Suprapubic skin (tissue), 4 donors: Measurements from ENCODE around the gene TECPR1. TPM values are rescaled to one million over a fixed set of nuclear protein-coding genes. Genes with fewer than 3 reads are reported as not detected.

Experiments
- DNase-seq, 2 donors: peaks; one replicate each; pipeline ENCODE4 v3.0.0-alpha.2; 2019; ENCODE audit warnings: low spot score in 2 of 2
- H3K27ac ChIP-seq: fragments of 200-600 bp; sonication (generic); one replicate; pipeline ENCODE4 v1.5.1; 2019
- H3K27me3 ChIP-seq: fragments of 200-600 bp; sonication (generic); one replicate; pipeline ENCODE4 v1.5.1; 2019
- H3K36me3 ChIP-seq: fragments of 200-600 bp; sonication (generic); one replicate; pipeline ENCODE4 v1.5.1; 2019
- H3K4me1 ChIP-seq: fragments of 200-600 bp; sonication (generic); one replicate; pipeline ENCODE4 v1.5.1; 2019
- H3K4me3 ChIP-seq: fragments of 200-600 bp; sonication (generic); one replicate; pipeline ENCODE4 v1.5.1; 2019; ENCODE audit warnings: mild to moderate bottlenecking
- H3K9me3 ChIP-seq: fragments of 200-600 bp; sonication (generic); one replicate; pipeline ENCODE4 v1.5.1; 2019
- EP300 ChIP-seq: sonication (generic); formaldehyde crosslinking; IDR thresholded peaks from one replicate; pipeline ENCODE4 v1.6.1; 2017; ENCODE audit warnings: antibody characterized with exemption
- POLR2A ChIP-seq, 2 donors: fragments of 450-650 bp; IDR thresholded peaks; one replicate each; pipeline ENCODE4 v1.6.1; 2017; ENCODE audit warnings: antibody characterized with exemption in 2 of 2, mild to moderate bottlenecking in 2 of 2, moderate library complexity in 2 of 2
- POLR2AphosphoS5 ChIP-seq, 3 donors: sonication (generic); formaldehyde crosslinking; IDR thresholded peaks; one replicate each; pipeline ENCODE4 v1.6.1; 2017; ENCODE audit warnings: antibody characterized with exemption in 3 of 3
- WGBS: methylation state at CpG from one replicate; pipeline ENCODE4 v1.1.5; 2018; 5-methylcytosine and 5-hydroxymethylcytosine counted together
- total RNA-seq, 4 donors: library from RNA; depleted of rRNA; stranded (reverse); fragments of >200 nt; gene quantifications; one replicate each; pipeline ENCODE4 v1.1.0, GENCODE V29; 2016
- TF ChIP-seq, protein P1 (sequence below), 2 donors: fragments of 200-600 bp in 1 of 2; fragments of 450-650 bp in 1 of 2; sonication (generic) in 1 of 2; IDR thresholded peaks; one replicate each; pipeline ENCODE4 v1.5.1; 2016 to 2019; ENCODE audit warnings: antibody characterized with exemption in 2 of 2, mild to moderate bottlenecking in 1 of 2, moderate library complexity in 1 of 2

The TECPR1 gene
- total RNA-seq, 4 donors from 2014 or later, result 15.3 to 20.9 (median 16.5) TPM

DNA sequence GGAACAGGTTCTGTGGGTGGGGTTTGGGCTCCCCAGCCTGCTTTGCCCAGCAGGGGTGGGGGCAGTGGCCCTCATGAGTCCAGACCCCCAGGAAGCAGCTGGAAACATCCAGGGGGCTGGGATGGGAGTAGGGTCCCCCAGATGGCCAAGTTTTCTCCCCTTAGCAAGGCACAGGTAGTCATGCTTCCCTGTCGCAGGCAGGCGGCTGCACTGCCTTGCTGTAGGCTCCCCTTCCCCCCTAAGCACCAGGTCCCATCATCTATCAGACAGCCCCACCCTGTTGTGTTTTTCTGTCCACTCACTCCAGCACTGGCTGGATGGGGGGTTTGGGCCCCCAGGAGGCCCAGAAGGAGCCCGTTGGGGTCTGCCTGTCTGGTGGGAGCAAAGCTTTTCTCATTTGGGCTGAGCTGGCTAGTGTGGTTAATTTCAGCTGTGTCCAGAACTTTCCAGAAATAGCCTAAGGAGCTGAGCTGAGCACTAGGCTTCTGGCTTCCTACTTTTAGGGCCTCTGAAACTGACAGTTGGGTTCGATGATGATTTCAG lies 37.4 kb upstream of the TECPR1 start:
- 78% methylated on average over 4 of the region's 4 CpGs for WGBS
- TF ChIP-seq EP300 (no peak), POLR2A (IDR thresholded peaks at IDR 0.05) (no peak), POLR2AphosphoS5 (IDR thresholded peaks at IDR 0.05) (no peak)
- TF ChIP-seq, protein P1, sequence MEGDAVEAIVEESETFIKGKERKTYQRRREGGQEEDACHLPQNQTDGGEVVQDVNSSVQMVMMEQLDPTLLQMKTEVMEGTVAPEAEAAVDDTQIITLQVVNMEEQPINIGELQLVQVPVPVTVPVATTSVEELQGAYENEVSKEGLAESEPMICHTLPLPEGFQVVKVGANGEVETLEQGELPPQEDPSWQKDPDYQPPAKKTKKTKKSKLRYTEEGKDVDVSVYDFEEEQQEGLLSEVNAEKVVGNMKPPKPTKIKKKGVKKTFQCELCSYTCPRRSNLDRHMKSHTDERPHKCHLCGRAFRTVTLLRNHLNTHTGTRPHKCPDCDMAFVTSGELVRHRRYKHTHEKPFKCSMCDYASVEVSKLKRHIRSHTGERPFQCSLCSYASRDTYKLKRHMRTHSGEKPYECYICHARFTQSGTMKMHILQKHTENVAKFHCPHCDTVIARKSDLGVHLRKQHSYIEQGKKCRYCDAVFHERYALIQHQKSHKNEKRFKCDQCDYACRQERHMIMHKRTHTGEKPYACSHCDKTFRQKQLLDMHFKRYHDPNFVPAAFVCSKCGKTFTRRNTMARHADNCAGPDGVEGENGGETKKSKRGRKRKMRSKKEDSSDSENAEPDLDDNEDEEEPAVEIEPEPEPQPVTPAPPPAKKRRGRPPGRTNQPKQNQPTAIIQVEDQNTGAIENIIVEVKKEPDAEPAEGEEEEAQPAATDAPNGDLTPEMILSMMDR (IDR thresholded peaks at IDR 0.05), result no peak
- H3K4me3 ChIP-seq, result no peak overlapping the region
- no peak for DNase-seq
- H3K9me3 ChIP-seq, result no peaks in the 10 kb centered on the region
- H3K27me3 ChIP-seq, result no peaks in the 10 kb centered on the region
- H3K4me1 ChIP-seq, result peaks cover 55% of the 10 kb centered on the region
- H3K27ac ChIP-seq, result no peak overlapping the region
- H3K36me3 ChIP-seq, result peaks cover 38% of the 10 kb centered on the region

DNA sequence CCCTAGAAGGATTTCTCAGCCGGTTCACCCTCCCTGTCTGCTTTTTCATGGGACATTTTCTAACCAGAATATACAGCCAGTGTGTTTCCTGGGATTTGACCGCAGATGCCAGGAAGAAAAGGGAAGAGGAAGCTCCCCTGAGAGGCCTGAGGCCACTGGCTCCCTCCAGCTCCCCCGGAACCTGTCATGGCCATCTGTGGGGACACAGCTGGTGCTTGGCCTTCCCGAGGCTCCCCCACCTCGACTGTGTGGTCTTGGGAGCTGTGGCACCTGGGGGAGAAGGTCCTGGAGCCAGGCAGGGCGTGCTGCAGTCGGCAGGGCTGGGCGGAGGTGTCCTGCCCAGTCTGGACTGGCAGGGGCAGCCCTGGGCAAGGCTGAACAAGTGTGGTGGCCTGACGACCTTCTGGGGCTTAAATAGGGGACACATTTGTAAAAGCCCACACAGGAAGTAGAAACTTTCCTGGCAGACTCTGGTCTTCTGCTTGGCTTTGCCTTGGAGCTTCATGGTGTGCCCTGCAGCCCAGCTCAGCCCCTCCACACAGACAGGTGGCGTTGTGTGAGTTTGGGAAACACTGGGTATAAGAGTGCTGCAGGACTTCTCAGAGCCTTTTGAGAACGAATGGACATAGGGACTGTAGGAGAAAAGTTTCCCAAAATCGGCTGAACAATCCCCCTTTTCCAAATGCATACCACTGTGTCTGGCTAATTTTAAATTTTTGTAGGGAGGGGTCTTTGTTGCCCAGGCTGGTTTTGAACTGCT lies 36.2 kb upstream of the TECPR1 start:
- H3K4me3 ChIP-seq, result peak overlapping the region; percentile 97
- peaks cover 65% of the 10 kb centered on the region for H3K4me1 ChIP-seq
- 55% methylated on average over 5 of the region's 12 CpGs for WGBS

DNA sequence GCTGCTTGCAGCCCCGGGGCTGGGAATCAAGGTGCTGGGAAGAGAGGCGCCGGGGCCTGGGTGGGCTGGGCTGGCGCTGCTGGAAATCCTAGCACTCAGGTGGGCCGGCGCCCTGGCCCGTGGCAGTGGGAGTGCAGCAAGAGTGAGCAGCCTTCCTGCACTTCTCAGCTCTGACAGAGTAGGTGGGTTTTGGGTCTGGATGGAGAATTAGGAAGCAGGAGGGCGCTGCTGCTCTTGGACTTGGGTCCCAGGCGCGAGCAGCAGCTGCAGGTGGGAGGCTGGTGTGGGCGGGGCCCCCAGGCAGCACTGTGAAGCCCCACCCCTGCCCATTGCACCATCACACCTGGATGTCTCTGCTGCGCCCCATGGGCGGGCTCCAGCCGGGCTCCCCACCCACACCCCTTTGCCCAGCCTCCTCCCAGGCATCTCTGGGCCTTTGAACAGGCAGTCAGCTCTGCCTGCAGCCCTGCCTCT lies 35.5 kb upstream of the TECPR1 start:
- Histone ChIP-seq H3K36me3 (peaks cover 22% of the 10 kb centered on the region), H3K4me3 (peak overlapping the region; percentile 97), H3K27ac (peak overlapping the region; percentile 99), H3K27me3 (no peaks in the 10 kb centered on the region), H3K9me3 (no peaks in the 10 kb centered on the region), H3K4me1 (peaks cover 72% of the 10 kb centered on the region)
- DNase-seq, result no peak
- TF ChIP-seq, protein P1 (IDR thresholded peaks at IDR 0.05), result no peak
- TF ChIP-seq POLR2A (IDR thresholded peaks at IDR 0.05), result no peak
- no peak for TF ChIP-seq EP300
- WGBS, result 52% methylated on average over 5 of the region's 14 CpGs

More for the DNA sequence above, 36.2 kb upstream of the TECPR1 start:
- TF ChIP-seq POLR2A (IDR thresholded peaks at IDR 0.05) (no peak), POLR2AphosphoS5 (IDR thresholded peaks at IDR 0.05) (no peak), EP300 (no peak)
- TF ChIP-seq, protein P1 (IDR thresholded peaks at IDR 0.05), result no peak
- Histone ChIP-seq H3K27ac (peak overlapping the region; percentile 99), H3K9me3 (no peaks in the 10 kb centered on the region), H3K36me3 (peaks cover 30% of the 10 kb centered on the region), H3K27me3 (no peaks in the 10 kb centered on the region)
- no peak for DNase-seq

DNA sequence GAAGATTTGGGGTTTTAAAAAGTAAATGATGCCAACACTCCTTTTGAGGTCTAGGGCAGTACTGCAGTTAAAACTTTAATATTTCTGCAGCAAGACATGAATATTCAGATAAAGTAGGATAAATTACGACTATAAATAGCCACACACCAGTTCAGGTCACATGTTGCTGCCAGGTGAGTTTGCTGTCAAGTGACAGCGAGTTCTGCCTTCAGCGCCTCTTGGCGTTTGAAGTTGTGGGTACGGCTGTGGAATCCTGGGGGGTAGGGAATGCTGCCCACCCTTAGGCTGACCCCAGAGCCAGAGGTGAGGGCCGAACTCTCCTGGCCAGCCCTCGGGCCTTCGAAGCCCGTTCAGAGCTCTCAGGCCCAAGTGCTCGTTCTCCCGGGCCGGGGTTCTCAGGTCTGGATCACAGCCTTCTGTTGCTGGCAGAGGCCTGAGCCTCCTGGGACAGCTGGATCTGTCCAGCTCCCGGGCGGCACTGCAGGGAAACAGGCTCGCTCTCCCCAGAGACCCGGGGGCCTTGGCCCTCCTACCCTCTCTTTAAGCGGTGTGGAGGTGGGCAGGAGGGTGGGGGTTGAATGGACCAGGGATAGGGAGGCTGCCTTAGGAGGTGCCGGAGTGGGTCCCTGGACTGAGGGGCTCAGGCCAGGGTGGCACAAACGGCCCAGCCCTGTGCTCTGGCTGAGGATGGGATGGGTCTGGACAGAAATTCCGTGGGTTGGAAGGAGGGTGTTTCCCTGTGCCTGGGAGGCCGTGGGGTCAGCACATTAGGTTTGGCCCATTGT lies 34.9 kb upstream of the TECPR1 start:
- no peaks in the 10 kb centered on the region for H3K27me3 ChIP-seq
- H3K4me1 ChIP-seq, result peaks cover 77% of the 10 kb centered on the region
- H3K27ac ChIP-seq, result peak overlapping the region; percentile 99
- TF ChIP-seq POLR2A (IDR thresholded peaks at IDR 0.05) (no peak), EP300 (no peak), POLR2AphosphoS5 (IDR thresholded peaks at IDR 0.05) (no peak)
- TF ChIP-seq, protein P1 (IDR thresholded peaks at IDR 0.05), result no peak
- 44% methylated on average over 7 of the region's 21 CpGs for WGBS
- no peaks in the 10 kb centered on the region for H3K9me3 ChIP-seq
- peaks cover 16% of the 10 kb centered on the region for H3K36me3 ChIP-seq
- H3K4me3 ChIP-seq, result peak overlapping the region; percentile 97
- no peak for DNase-seq
